GM19324 (cell line): ENCODE measurements around the gene ATOX1.
"Not testable (repeated sequence)": the region's sequence is repeated elsewhere in the genome, so short reads cannot be mapped to it uniquely, and the experiment has no call there.

Experiments used
- ATAC-seq: cut with Tn5 transposase; IDR thresholded peaks from one replicate; pipeline ENCODE4 v1.9.1; 2021; ENCODE audit warnings: mild to moderate bottlenecking, moderate library complexity; ENCODE audit not compliant: unreplicated experiment, low FRiP score

ATOX1 gene

GRCh38 chr5:151735646-151736045, 22.8 kb downstream of the ATOX1 start:
- no peak for ATAC-seq

GRCh38 chr5:151734064-151734408, 24.4 kb downstream of the ATOX1 start:
- ATAC-seq, result no peak

- no peak for ATAC-seq
These were observed 24.9 kb downstream of the ATOX1 start for GRCh38 chr5:151733358-151734063.

- ATAC-seq, result no peak
These were observed 28.1 kb downstream of the ATOX1 start for GRCh38 chr5:151730381-151730780.

- ATAC-seq, result not testable (repeated sequence)
These were observed 28.8 kb downstream of the ATOX1 start for GRCh38 chr5:151729597-151729996.

GRCh38 chr5:151724360-151724759, 34.1 kb downstream of the ATOX1 start:
- ATAC-seq, result no peak

- ATAC-seq, result no peak
These were observed 35.9 kb downstream of the ATOX1 start for GRCh38 chr5:151722546-151722945.

GRCh38 chr5:151721812-151722391, 36.5 kb downstream of the ATOX1 start:
- no peak for ATAC-seq

GRCh38 chr5:151721087-151721646, 37.3 kb downstream of the ATOX1 start:
- peak; percentile 86 for ATAC-seq

- no peak for ATAC-seq
These were observed 38.2 kb downstream of the ATOX1 start for GRCh38 chr5:151720215-151720614.

GRCh38 chr5:151719228-151720000, 39.0 kb downstream of the ATOX1 start:
- ATAC-seq, result no peak

- no peak for ATAC-seq
These were observed 39.8 kb downstream of the ATOX1 start for GRCh38 chr5:151718646-151719045.

GRCh38 chr5:151718153-151718552, 40.3 kb downstream of the ATOX1 start:
- no peak for ATAC-seq

GRCh38 chr5:151717416-151717815, 41.0 kb downstream of the ATOX1 start:
- ATAC-seq, result no peak

GRCh38 chr5:151709109-151709735, 49.2 kb downstream of the ATOX1 start:
- no peak for ATAC-seq

GRCh38 chr5:151708126-151708525, 50.3 kb downstream of the ATOX1 start:
- no peak for ATAC-seq

GRCh38 chr5:151707567-151707966, 50.9 kb downstream of the ATOX1 start:
- ATAC-seq, result no peak

GRCh38 chr5:151706906-151707305, 51.5 kb downstream of the ATOX1 start:
- no peak for ATAC-seq

GRCh38 chr5:151703780-151704179, 54.7 kb downstream of the ATOX1 start:
- no peak for ATAC-seq

GRCh38 chr5:151703227-151703626, 55.2 kb downstream of the ATOX1 start:
- ATAC-seq, result peak; percentile 93

- peak; percentile 30 for ATAC-seq
These were observed 57.6 kb downstream of the ATOX1 start for GRCh38 chr5:151700820-151701219.
